Tibial artery (tissue), 4 donors: Measurements from ENCODE around the gene CRY1.

ENCODE experiments used
- DNase-seq, 2 donors: peaks; one replicate each; pipeline ENCODE4 v3.0.0-alpha.2; 2019
- H3K27ac ChIP-seq, 2 donors: fragments of 200-600 bp; sonication (generic) in 1 of 2; 1 replicate in 1 of 2; 2 replicates in 1 of 2; pipeline ENCODE4 v1.5.1; 2018 to 2019; ENCODE audit warnings: mild to moderate bottlenecking in 1 of 2
- H3K27me3 ChIP-seq, 2 donors: fragments of 200-600 bp; sonication (generic) in 1 of 2; one replicate each; pipeline versions ENCODE4 v1.5.1 to v1.6.0; 2016 to 2019
- H3K36me3 ChIP-seq, 3 donors: fragments of 200-600 bp; sonication (generic) in 2 of 3; one replicate each; pipeline ENCODE4 v1.5.1; 2016 to 2019; ENCODE audit warnings: mild to moderate bottlenecking in 2 of 3
- H3K4me1 ChIP-seq, 4 donors: fragments of 200-600 bp; sonication (generic) in 2 of 4; 1 replicate in 3 of 4; 2 replicates in 1 of 4; pipeline ENCODE4 v1.5.1; 2016 to 2019
- H3K4me3 ChIP-seq, 2 donors: fragments of 200-600 bp; sonication (generic) in 1 of 2; 1 replicate in 1 of 2; 2 replicates in 1 of 2; pipeline ENCODE4 v1.5.1; 2018 to 2019; ENCODE audit warnings: mild to moderate bottlenecking in 2 of 2
- H3K9me3 ChIP-seq, 3 donors: fragments of 200-600 bp; sonication (generic) in 1 of 3; one replicate each; pipeline ENCODE4 v1.5.1; 2016 to 2019
- CTCF ChIP-seq, 2 experiments: fragments of 200-600 bp in 1 of 2; fragments of 450-650 bp in 1 of 2; IDR thresholded peaks; one replicate each; pipeline ENCODE4 v1.5.1; 2017 to 2019; ENCODE audit warnings: antibody characterized with exemption in 2 of 2, mild to moderate bottlenecking in 1 of 2, moderate library complexity in 1 of 2
- intact Hi-C: fragments of 100-400 bp; cut with DNase I; formaldehyde crosslinking; loops from one replicate; pipeline ENCODE4 v1.15.0; 2023; ENCODE audit warnings: low total_unique reads

CRY1 gene

GRCh38 chr12:107102294-107102693, 8.9 kb upstream of the CRY1 start:
- Histone ChIP-seq H3K27me3 (no peaks in the 10 kb centered on the region), H3K4me3 (no peak overlapping the region), H3K27ac (no peak overlapping the region), H3K36me3 (no peaks in the 10 kb centered on the region), H3K9me3 (no peaks in the 10 kb centered on the region), H3K4me1 (peaks cover 0 to 4% (median 0%) of the 10 kb centered on the region in 4 donors)
- intact Hi-C loops, result no loop called here
- TF ChIP-seq CTCF (IDR thresholded peaks at IDR 0.05), result no peak
- no peak for DNase-seq

GRCh38 chr12:107101651-107102050, 8.3 kb upstream of the CRY1 start:
- no peak for DNase-seq
- Histone ChIP-seq H3K4me3 (no peak overlapping the region), H3K36me3 (no peaks in the 10 kb centered on the region), H3K27ac (no peak overlapping the region), H3K9me3 (no peaks in the 10 kb centered on the region), H3K4me1 (peaks cover 0 to 4% (median 0%) of the 10 kb centered on the region in 4 donors), H3K27me3 (no peaks in the 10 kb centered on the region)
- no peak for TF ChIP-seq CTCF (IDR thresholded peaks at IDR 0.05)
- intact Hi-C loops, result no loop called here

GRCh38 chr12:107099917-107100316, 6.6 kb upstream of the CRY1 start:
- intact Hi-C loops, result loop anchor here (10.0 kb wide), 1 partner anchor 65 kb away; no protein-coding TSS in a partner anchor
- Histone ChIP-seq H3K4me1 (peaks cover 0 to 4% (median 0%) of the 10 kb centered on the region in 4 donors), H3K27me3 (no peaks in the 10 kb centered on the region), H3K4me3 (no peak overlapping the region), H3K27ac (no peak overlapping the region), H3K9me3 (no peaks in the 10 kb centered on the region), H3K36me3 (no peaks in the 10 kb centered on the region)
- no peak for TF ChIP-seq CTCF (IDR thresholded peaks at IDR 0.05)
- no peak for DNase-seq

GRCh38 chr12:107096571-107096970, 3.2 kb upstream of the CRY1 start:
- TF ChIP-seq CTCF (IDR thresholded peaks at IDR 0.05), result no peak
- H3K27me3 ChIP-seq, result no peaks in the 10 kb centered on the region
- H3K4me3 ChIP-seq, result no peak overlapping the region
- DNase-seq, result no peak
- H3K36me3 ChIP-seq, result no peaks in the 10 kb centered on the region
- intact Hi-C loops, result loop anchor here (10.0 kb wide), 1 partner anchor 62 kb away; no protein-coding TSS in a partner anchor
- H3K4me1 ChIP-seq, result peaks cover 0 to 9% (median 6%) of the 10 kb centered on the region in 4 donors
- H3K9me3 ChIP-seq, result no peaks in the 10 kb centered on the region
- H3K27ac ChIP-seq, result no peak overlapping the region

- Histone ChIP-seq H3K27me3 (no peaks in the 10 kb centered on the region), H3K4me3 (peak overlapping the region; percentile 69 to 72), H3K36me3 (no peaks in the 10 kb centered on the region), H3K4me1 (peaks cover 0 to 26% (median 17%) of the 10 kb centered on the region in 4 donors), H3K27ac (peak overlapping the region; percentile 88 to 94), H3K9me3 (no peaks in the 10 kb centered on the region)
- DNase-seq, result no peak
- no peak for TF ChIP-seq CTCF (IDR thresholded peaks at IDR 0.05)
- intact Hi-C loops, result loop anchor here (10.0 kb wide), 1 partner anchor 59 kb away; no protein-coding TSS in a partner anchor
These were observed 767 bp upstream of the CRY1 start for GRCh38 chr12:107094183-107094448.
